ENCODE data around the gene IPO5.

Gene IPO5

GRCh38 chr13:98066636-98067035 lies 113.2 kb downstream of the IPO5 start:
- no peak for DNase-seq

- DNase-seq = no peak
Observed at GRCh38 chr13:98068521-98068920, 115.0 kb downstream of the IPO5 start.

- DNase-seq = no peak
Observed at GRCh38 chr13:98069985-98070384, 116.5 kb downstream of the IPO5 start.

GRCh38 chr13:98071316-98071715 lies 117.8 kb downstream of the IPO5 start:
- DNase-seq = no peak

GRCh38 chr13:98072476-98072875 lies 119.0 kb downstream of the IPO5 start:
- no peak for DNase-seq

Measured in NCI-H187 treated with DMSO at 0.1 percent for 48 hours (cell line).